ENCODE measurements around the gene TRPM5.

- TF ChIP-seq EZH2 (IDR thresholded peaks at IDR 0.05; ENCODE audit: low read length) (no peak), CTCF (optimal IDR thresholded peaks at IDR 0.05 in 1 of 3, IDR thresholded peaks at IDR 0.05 in 1 of 3, conservative IDR thresholded peaks at IDR 0.05 in 1 of 3; ENCODE audit: extremely low read depth in 1 of 3, insufficient read depth in 2 of 3, low read length in 3 of 3) (no peak)
Measured at GRCh38 chr11:2451336-2451735, 7.0 kb upstream of the TRPM5 start.
